Measurements from ENCODE around the gene ATP8A1. TPM values are rescaled to one million over a fixed set of nuclear protein-coding genes. Genes with fewer than 3 reads are reported as not detected.

ATP8A1 gene
- total RNA-seq, 1 donor from 2014 or later: 2.4 TPM

DNA sequence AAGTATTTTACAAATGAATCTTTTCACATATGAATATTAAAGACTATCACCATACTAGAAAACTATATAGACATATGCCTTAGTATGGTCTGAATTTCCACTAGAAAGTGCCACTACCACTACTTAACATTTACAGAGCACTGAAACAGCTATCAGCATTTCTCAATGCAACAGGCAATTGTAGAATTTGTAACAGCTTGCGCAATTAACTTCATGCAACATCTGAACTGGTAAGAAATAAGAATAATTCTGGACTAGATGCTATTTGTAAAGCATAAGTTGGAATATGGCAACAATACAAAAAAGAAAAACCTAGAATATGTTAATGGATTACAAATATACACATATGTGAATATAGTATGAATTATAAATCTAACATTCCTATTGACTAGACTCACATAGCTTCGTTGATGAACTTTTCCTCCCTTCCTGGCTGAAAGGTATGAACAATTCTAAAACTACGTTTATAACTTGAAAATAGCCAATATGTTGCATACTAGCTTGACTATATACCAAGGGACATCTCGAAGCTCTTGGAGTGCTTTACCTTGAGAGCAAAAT lies 82.0 kb downstream of the ATP8A1 start:
- DNase-seq (ENCODE audit: extremely low spot score, unreplicated experiment): no peak
- no peak overlapping the region for H3K4me3 Mint-ChIP-seq (ENCODE audit: unreplicated experiment)
- H3K27ac Mint-ChIP-seq (ENCODE audit: unreplicated experiment): no peak overlapping the region
- no peaks in the 10 kb centered on the region for H3K36me3 Mint-ChIP-seq (ENCODE audit: unreplicated experiment)
- TF ChIP-seq, protein P1, sequence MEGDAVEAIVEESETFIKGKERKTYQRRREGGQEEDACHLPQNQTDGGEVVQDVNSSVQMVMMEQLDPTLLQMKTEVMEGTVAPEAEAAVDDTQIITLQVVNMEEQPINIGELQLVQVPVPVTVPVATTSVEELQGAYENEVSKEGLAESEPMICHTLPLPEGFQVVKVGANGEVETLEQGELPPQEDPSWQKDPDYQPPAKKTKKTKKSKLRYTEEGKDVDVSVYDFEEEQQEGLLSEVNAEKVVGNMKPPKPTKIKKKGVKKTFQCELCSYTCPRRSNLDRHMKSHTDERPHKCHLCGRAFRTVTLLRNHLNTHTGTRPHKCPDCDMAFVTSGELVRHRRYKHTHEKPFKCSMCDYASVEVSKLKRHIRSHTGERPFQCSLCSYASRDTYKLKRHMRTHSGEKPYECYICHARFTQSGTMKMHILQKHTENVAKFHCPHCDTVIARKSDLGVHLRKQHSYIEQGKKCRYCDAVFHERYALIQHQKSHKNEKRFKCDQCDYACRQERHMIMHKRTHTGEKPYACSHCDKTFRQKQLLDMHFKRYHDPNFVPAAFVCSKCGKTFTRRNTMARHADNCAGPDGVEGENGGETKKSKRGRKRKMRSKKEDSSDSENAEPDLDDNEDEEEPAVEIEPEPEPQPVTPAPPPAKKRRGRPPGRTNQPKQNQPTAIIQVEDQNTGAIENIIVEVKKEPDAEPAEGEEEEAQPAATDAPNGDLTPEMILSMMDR (IDR thresholded peaks at IDR 0.05): no peak
- H3K4me1 Mint-ChIP-seq (ENCODE audit: unreplicated experiment): no peaks in the 10 kb centered on the region
- no peaks in the 10 kb centered on the region for H3K9me3 Mint-ChIP-seq (ENCODE audit: unreplicated experiment)
- H3K27me3 Mint-ChIP-seq (ENCODE audit: unreplicated experiment): peaks cover 3% of the 10 kb centered on the region

DNA sequence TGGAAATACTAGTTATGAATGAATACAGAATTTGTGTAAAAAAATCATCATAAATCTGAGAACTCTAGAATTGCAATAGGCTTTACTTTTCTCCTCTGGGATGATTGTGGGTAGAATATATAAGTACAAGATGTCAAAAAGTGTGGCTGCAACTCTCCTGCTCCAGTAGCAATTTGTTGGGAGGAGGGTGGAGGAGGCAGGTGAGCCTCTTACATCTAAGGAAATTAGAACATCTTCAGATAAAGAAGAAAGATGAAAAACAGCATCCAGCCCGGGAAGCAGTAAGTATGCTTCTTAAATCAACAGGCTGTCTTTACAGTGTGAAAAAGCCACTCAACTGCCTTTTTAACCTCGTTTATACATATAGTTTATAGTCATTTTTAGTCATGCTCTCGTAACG lies 83.7 kb downstream of the ATP8A1 start:
- Mint-ChIP-seq H3K36me3 (ENCODE audit: unreplicated experiment) (no peaks in the 10 kb centered on the region), H3K27ac (ENCODE audit: unreplicated experiment) (no peak overlapping the region), H3K9me3 (ENCODE audit: unreplicated experiment) (no peaks in the 10 kb centered on the region), H3K27me3 (ENCODE audit: unreplicated experiment) (peaks cover 3% of the 10 kb centered on the region), H3K4me3 (ENCODE audit: unreplicated experiment) (no peak overlapping the region), H3K4me1 (ENCODE audit: unreplicated experiment) (no peaks in the 10 kb centered on the region)
- TF ChIP-seq, protein P1 (IDR thresholded peaks at IDR 0.05): no peak
- no peak for DNase-seq (ENCODE audit: extremely low spot score, unreplicated experiment)

DNA sequence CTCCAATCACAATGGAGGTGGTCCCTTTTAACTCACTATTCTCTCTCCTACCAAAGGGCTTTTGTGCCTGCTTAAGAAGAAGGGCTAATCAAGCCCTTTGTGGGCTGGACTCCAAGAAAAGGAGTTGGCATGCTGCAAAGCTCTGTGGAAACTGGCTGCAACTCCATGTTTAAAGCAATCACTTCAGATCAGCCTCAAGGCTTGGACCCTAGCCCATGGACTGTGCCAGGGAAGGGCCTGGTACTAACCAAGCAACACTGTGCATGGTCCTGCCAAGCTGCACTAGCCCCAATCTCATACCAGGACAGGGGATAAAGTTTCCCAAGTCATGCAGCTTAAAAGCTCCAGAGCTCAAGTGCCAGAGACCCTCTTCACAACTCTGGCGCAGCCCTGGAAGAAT lies 86.7 kb downstream of the ATP8A1 start:
- Mint-ChIP-seq H3K4me3 (ENCODE audit: unreplicated experiment) (no peak overlapping the region), H3K36me3 (ENCODE audit: unreplicated experiment) (no peaks in the 10 kb centered on the region), H3K9me3 (ENCODE audit: unreplicated experiment) (no peaks in the 10 kb centered on the region), H3K4me1 (ENCODE audit: unreplicated experiment) (no peaks in the 10 kb centered on the region), H3K27ac (ENCODE audit: unreplicated experiment) (no peak overlapping the region), H3K27me3 (ENCODE audit: unreplicated experiment) (peaks cover 3% of the 10 kb centered on the region)
- DNase-seq (ENCODE audit: extremely low spot score, unreplicated experiment): no peak
- TF ChIP-seq, protein P1 (IDR thresholded peaks at IDR 0.05): no peak

DNA sequence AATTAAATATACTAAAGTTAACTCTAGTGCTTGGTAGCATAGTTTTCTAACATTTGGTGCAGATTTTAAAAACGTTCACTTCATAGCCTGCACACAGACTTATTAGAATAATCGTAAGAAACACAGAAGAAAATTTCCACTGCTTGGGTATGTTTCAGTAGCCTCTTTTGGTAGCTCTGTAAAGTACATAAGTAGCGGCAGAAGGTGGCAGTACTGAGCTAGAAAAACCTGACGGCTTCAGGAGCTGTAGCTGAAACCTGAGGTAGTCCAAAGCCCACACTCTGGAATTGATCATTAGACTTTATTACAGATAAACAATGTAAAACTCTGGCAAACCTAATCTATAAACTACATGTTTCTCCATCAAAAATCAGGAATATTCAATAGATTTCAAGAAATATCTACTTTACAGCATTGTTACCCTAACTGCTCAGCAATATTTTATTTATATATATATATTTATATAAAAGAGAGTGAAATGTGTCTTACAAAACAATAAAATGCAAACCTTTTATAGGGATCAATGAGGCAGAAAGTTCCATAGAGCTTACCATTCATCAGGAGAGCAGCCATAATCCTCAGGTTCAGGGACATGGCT lies 88.2 kb downstream of the ATP8A1 start:
- no peak overlapping the region for H3K27ac Mint-ChIP-seq (ENCODE audit: unreplicated experiment)
- no peaks in the 10 kb centered on the region for H3K36me3 Mint-ChIP-seq (ENCODE audit: unreplicated experiment)
- H3K27me3 Mint-ChIP-seq (ENCODE audit: unreplicated experiment): peaks cover 3% of the 10 kb centered on the region
- DNase-seq (ENCODE audit: extremely low spot score, unreplicated experiment): no peak
- H3K4me3 Mint-ChIP-seq (ENCODE audit: unreplicated experiment): no peak overlapping the region
- TF ChIP-seq, protein P1 (IDR thresholded peaks at IDR 0.05): peak; percentile 83
- H3K4me1 Mint-ChIP-seq (ENCODE audit: unreplicated experiment): no peaks in the 10 kb centered on the region
- no peaks in the 10 kb centered on the region for H3K9me3 Mint-ChIP-seq (ENCODE audit: unreplicated experiment)

DNA sequence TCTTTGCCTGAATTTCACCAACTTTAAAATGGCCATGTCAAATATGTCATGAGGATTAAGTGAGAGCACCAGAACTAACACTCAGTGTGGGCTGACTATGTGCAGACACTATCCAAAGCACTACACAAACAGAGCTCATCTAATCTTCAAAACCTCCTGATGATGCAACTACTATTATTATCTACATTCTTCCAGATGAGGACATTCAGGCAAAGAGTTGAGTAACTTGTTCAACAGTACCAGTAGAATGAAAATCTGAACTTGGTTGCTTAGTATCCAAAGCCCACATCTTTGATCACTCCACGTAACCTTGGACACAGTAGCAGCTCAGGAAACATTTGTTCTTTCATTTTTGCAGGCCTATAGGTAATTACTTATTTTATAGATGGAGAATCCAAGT lies 90.1 kb downstream of the ATP8A1 start:
- no peaks in the 10 kb centered on the region for H3K27me3 Mint-ChIP-seq (ENCODE audit: unreplicated experiment)
- no peak for DNase-seq (ENCODE audit: extremely low spot score, unreplicated experiment)
- H3K27ac Mint-ChIP-seq (ENCODE audit: unreplicated experiment): no peak overlapping the region
- no peaks in the 10 kb centered on the region for H3K36me3 Mint-ChIP-seq (ENCODE audit: unreplicated experiment)
- H3K4me1 Mint-ChIP-seq (ENCODE audit: unreplicated experiment): no peaks in the 10 kb centered on the region
- TF ChIP-seq, protein P1 (IDR thresholded peaks at IDR 0.05): no peak
- no peaks in the 10 kb centered on the region for H3K9me3 Mint-ChIP-seq (ENCODE audit: unreplicated experiment)
- no peak overlapping the region for H3K4me3 Mint-ChIP-seq (ENCODE audit: unreplicated experiment)

Measured in osteocyte (in vitro differentiated cells).